K562 (cell line): ENCODE results near the gene SEMA3A. TPM values are rescaled to one million over a fixed set of nuclear protein-coding genes. Genes with fewer than 3 reads are reported as not detected.

ENCODE experiments used
- ATAC-seq: fragments of 200-7000 bp; cut with Tn5 transposase; 3 replicates; pipeline ENCODE4 v1.9.1; 2020; ENCODE audit warnings: moderate library complexity
- BruUV-seq: library from RNA; stranded (reverse); fragments of 400-500 nt; replicated peaks from 2 replicates; lab custom pipeline; 2021; lab: Mats Ljungman, UMichigan
- CTCF ChIA-PET: fragments of 300-600 bp; formaldehyde crosslinking; extraction: SDS; loops from one replicate; lab custom pipeline; 2021; ENCODE audit warnings: low intra/inter-chr PET ratio; lab: Yijun Ruan, JAX
- POLR2A ChIA-PET: fragments of 300-600, 350-650 bp; sonication (Branson Sonifier 250); formaldehyde crosslinking; extraction: SDS; loops from one replicate; lab custom pipeline; 2021; ENCODE audit warnings: antibody characterized with exemption, inconsistent platforms; lab: Yijun Ruan, JAX
- DNase-seq, 4 experiments: peaks; one replicate each; pipeline versions ENCODE4 v3.0.0 to v3.0.0-alpha.2; 2011 to 2018; ENCODE audit warnings: low spot score in 3 of 4, mixed read lengths in 3 of 4; ENCODE audit errors: extremely low read depth in 1 of 4
- FAIRE-seq: peaks from 2 replicates; lab custom pipeline; 2011; peaks lifted over from hg19 to GRCh38; lab: Jason Lieb, UNC
- H2AFZ ChIP-seq: 2 replicates; pipeline ENCODE4 v1.6.0; 2011; ENCODE audit warnings: low read depth, low read length, control low read depth, inconsistent platforms
- H3K27ac ChIP-seq: fragments of 200-600 bp; 3 replicates; pipeline ENCODE4 v1.8.0; 2011; ENCODE audit warnings: low read depth, mild to moderate bottlenecking, control low read depth, inconsistent platforms, low read length, moderate library complexity, mixed read lengths; ENCODE audit errors: extremely low read depth
- H3K27me3 ChIP-seq, 2 experiments: fragments of 300-600 bp in 1 of 2; 2 replicates in 1 of 2; 3 replicates in 1 of 2; pipeline versions ENCODE4 v1.6.0 to v1.8.0; 2011; ENCODE audit warnings: inconsistent platforms in 2 of 2, low read length in 2 of 2, mild to moderate bottlenecking in 1 of 2, mixed read lengths in 1 of 2, moderate library complexity in 1 of 2; ENCODE audit not compliant: control insufficient read depth in 2 of 2, insufficient read depth in 2 of 2
- H3K36me3 ChIP-seq: fragments of 300-600 bp; 3 replicates; pipeline ENCODE4 v1.8.0; 2011; ENCODE audit warnings: mild to moderate bottlenecking, low read length, inconsistent platforms; ENCODE audit not compliant: control insufficient read depth, insufficient read depth
- H3K4me1 ChIP-seq, 2 experiments: fragments of 200-600 bp in 1 of 2; replicated peaks in 1 of 2; 2 replicates in 1 of 2; 3 replicates in 1 of 2; pipeline versions ENCODE4 v1.5.1 to v1.8.0; 2011; ENCODE audit warnings: inconsistent platforms in 2 of 2, low read length in 2 of 2, mild to moderate bottlenecking in 1 of 2, mixed read lengths in 1 of 2, moderate library complexity in 1 of 2; ENCODE audit not compliant: control insufficient read depth in 2 of 2, insufficient read depth in 2 of 2
- H3K4me2 ChIP-seq: 2 replicates; pipeline ENCODE4 v1.6.1; 2011; ENCODE audit warnings: low read length, control low read depth, inconsistent platforms, mixed read lengths; ENCODE audit not compliant: insufficient read depth
- H3K4me3 ChIP-seq: fragments of 200-600 bp; sonication (generic), shearing (Covaris generic); 2 replicates; pipeline ENCODE4 v1.5.1; 2016; ENCODE audit warnings: control low read depth, inconsistent platforms
- H3K79me2 ChIP-seq: fragments of 200-600 bp; 3 replicates; pipeline ENCODE4 v1.8.0; 2011; ENCODE audit warnings: low read length, inconsistent platforms; ENCODE audit not compliant: control insufficient read depth, insufficient read depth
- H3K9ac ChIP-seq, 2 experiments: 2 replicates each; pipeline versions ENCODE4 v1.6.0 to v1.6.1; 2011; ENCODE audit warnings: low read depth in 2 of 2, low read length in 2 of 2, control low read depth in 1 of 2, inconsistent platforms in 1 of 2, mild to moderate bottlenecking in 1 of 2, mixed read lengths in 1 of 2; ENCODE audit not compliant: insufficient read depth in 1 of 2
- H3K9me1 ChIP-seq: one replicate; pipeline ENCODE4 v1.6.0; 2011; ENCODE audit warnings: inconsistent platforms, mild to moderate bottlenecking, low read length, moderate library complexity; ENCODE audit not compliant: control insufficient read depth, insufficient read depth
- H3K9me3 ChIP-seq: replicated peaks from 2 replicates; pipeline ENCODE4 v1.5.1; 2011; ENCODE audit warnings: low read depth, low read length, inconsistent platforms; ENCODE audit not compliant: control insufficient read depth, insufficient read depth
- H4K20me1 ChIP-seq: replicated peaks from 2 replicates; pipeline ENCODE4 v1.6.1; 2011; ENCODE audit warnings: low read length, inconsistent platforms, mixed read lengths; ENCODE audit not compliant: control insufficient read depth, insufficient read depth
- ARHGAP35 ChIP-seq: fragments of 450-650 bp; IDR thresholded peaks from 2 replicates; pipeline ENCODE4 v1.6.1; 2018; ENCODE audit not compliant: partially characterized antibody
- ATF7 ChIP-seq: fragments of 450-650 bp; IDR thresholded peaks from 2 replicates; pipeline ENCODE4 v1.7.1; 2014; ENCODE audit warnings: mild to moderate bottlenecking, moderate library complexity
- BRF1 ChIP-seq: IDR thresholded peaks from 3 replicates; pipeline ENCODE4 v1.6.1; 2011; ENCODE audit warnings: borderline replicate concordance, mild to moderate bottlenecking; ENCODE audit not compliant: insufficient read length; ENCODE audit errors: extremely low read depth
- CCNT2 ChIP-seq: IDR thresholded peaks from 2 replicates; pipeline ENCODE4 v1.6.1; 2011; ENCODE audit warnings: borderline replicate concordance, low read depth, mild to moderate bottlenecking, moderate library complexity, mixed read lengths, low read length; ENCODE audit not compliant: insufficient read length; ENCODE audit errors: extremely low read depth
- NR2C1 ChIP-seq, 2 experiments: fragments of 450-650 bp; IDR thresholded peaks; 2 replicates each; pipeline ENCODE4 v1.6.1; 2017; ENCODE audit warnings: mild to moderate bottlenecking in 2 of 2, antibody characterized with exemption in 1 of 2, inconsistent platforms in 1 of 2, missing compliant biosample characterization in 1 of 2, missing genetic modification characterization in 1 of 2
- NR2F6 ChIP-seq: fragments of 450-650 bp; formaldehyde crosslinking; IDR thresholded peaks from 2 replicates; pipeline ENCODE4 v1.4.0; 2020; ENCODE audit warnings: mild to moderate bottlenecking
- PRMT5 ChIP-seq: sonication (generic); formaldehyde crosslinking; IDR thresholded peaks from 2 replicates; pipeline ENCODE4 v1.5.0; 2020; ENCODE audit warnings: missing genetic modification reagents
- SNIP1 ChIP-seq: fragments of 450-650 bp; IDR thresholded peaks from 2 replicates; pipeline ENCODE4 v1.7.1; 2017; ENCODE audit warnings: low read depth, mild to moderate bottlenecking
- SUPT5H ChIP-seq: fragments of 450-650 bp; IDR thresholded peaks from 2 replicates; pipeline ENCODE4 v1.6.1; 2016
- ZNF584 ChIP-seq: fragments of 200-800 bp; sonication (Bioruptor generic); IDR thresholded peaks from 2 replicates; pipeline ENCODE4 v1.6.1; 2016; ENCODE audit warnings: low read depth, mild to moderate bottlenecking, missing genetic modification characterization, missing compliant biosample characterization
- ZNF75A ChIP-seq: fragments of 450-650 bp; formaldehyde crosslinking; IDR thresholded peaks from 2 replicates; pipeline ENCODE4 v1.4.0; 2020; ENCODE audit warnings: mild to moderate bottlenecking
- ZNF76 ChIP-seq: fragments of 250-450 bp; sonication (Bioruptor Pico); IDR thresholded peaks from 2 replicates; pipeline ENCODE4 v1.4.0; 2020; ENCODE audit warnings: mild to moderate bottlenecking, moderate library complexity, borderline replicate concordance
- ZNF785 ChIP-seq: fragments of 250-450 bp; sonication (Bioruptor Pico); IDR thresholded peaks from 2 replicates; pipeline ENCODE4 v1.4.0; 2020; ENCODE audit warnings: mild to moderate bottlenecking
- WGBS: fragments of 100-300 bp; shearing (Covaris generic); methylation state at CpG from one replicate; pipeline ENCODE4 v1.1.6; 2016; ENCODE audit warnings: low coverage, mixed read lengths; ENCODE audit not compliant: insufficient coverage; ENCODE audit errors: missing lambda C conversion rate; 5-methylcytosine and 5-hydroxymethylcytosine counted together
- in situ Hi-C: fragments of 300-500 bp; cut with MboI; formaldehyde crosslinking; loops from 4 replicates; pipeline ENCODE4 v1.15.0; 2018; ENCODE audit warnings: inconsistent platforms, mixed read lengths
- intact Hi-C: fragments of 100-400 bp; cut with micrococcal nuclease; formaldehyde crosslinking; loops from 2 replicates; pipeline ENCODE4 v1.14.2; 2022
- polyA plus RNA-seq, 8 experiments: library from polyadenylated mRNA; depleted of rRNA in 4 of 8; stranded (reverse) in 5 of 8; unstranded in 3 of 8; fragments of >200 nt; fragmentation: Nextera tagmentation in 2 of 8; fragmentation: Illumina TruSeq in 1 of 8; extraction: Ambion mirVana in 2 of 8; extraction: Trizol in 1 of 8; gene quantifications; 2 replicates each; pipeline versions ENCODE4 v1.2.1 to v1.2.3, GENCODE V29; 2011 to 2014; ENCODE audit warnings: inconsistent platforms in 1 of 8, missing spikeins in 1 of 8
- total RNA-seq, 7 experiments: library from RNA; depleted of rRNA in 6 of 7; stranded (reverse); fragments of >200 nt in 6 of 7; fragmentation: Illumina TruSeq in 2 of 7; extraction: Trizol in 2 of 7; gene quantifications; 2 replicates each; pipeline versions ENCODE4 v1.2.1 to v1.2.3, GENCODE V29; 2011 to 2021; ENCODE audit warnings: low replicate concordance in 1 of 7
- TF ChIP-seq, protein P1 (sequence below): fragments of 450-650 bp; formaldehyde crosslinking; IDR thresholded peaks from 2 replicates; pipeline ENCODE4 v1.4.0; 2020; ENCODE audit warnings: mild to moderate bottlenecking, moderate library complexity
- TF ChIP-seq, protein P2 (sequence below), 2 experiments: fragments of 450-650 bp; IDR thresholded peaks; 2 replicates each; pipeline ENCODE4 v1.6.1; 2018; ENCODE audit warnings: mild to moderate bottlenecking in 2 of 2, low read depth in 1 of 2; ENCODE audit not compliant: partially characterized antibody in 2 of 2

SEMA3A gene
- total and polyA plus RNA-seq, 9 of the 15 experiments (the other 6 are each of a cell fraction or from before 2014, with no cell fraction given), result 0.36 to 3.0 (median 1.1) TPM

DNA sequence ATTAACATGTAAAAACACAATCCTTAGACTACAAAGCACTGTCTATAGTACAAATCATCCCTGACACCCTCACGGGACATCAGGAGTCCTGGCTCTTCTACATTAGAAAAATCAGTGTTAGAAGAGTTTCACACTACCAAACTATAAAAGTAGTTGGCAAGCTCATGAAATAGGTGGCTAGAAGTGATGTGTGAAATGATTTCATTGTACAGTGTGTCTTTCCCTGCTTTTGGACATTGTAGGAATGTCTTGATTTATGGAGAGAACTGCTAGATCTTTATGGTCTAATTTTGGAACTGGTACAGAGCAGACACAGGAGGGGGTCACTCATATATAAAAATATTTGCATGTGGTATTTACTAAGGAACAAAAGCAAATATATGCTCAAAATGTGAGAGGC, 33.2 kb downstream of the SEMA3A start:
- Histone ChIP-seq H3K4me1 (no peaks in the 10 kb centered on the region), H3K4me3 (no peak overlapping the region), H3K27me3 (no peaks in the 10 kb centered on the region), H3K9ac (no peak overlapping the region), H3K4me2 (no peak overlapping the region), H3K36me3 (no peaks in the 10 kb centered on the region), H3K79me2 (no peaks in the 10 kb centered on the region), H4K20me1 (no peaks in the 10 kb centered on the region), H3K9me3 (no peaks in the 10 kb centered on the region; the same call in 1 of the 2 replicates), H2AFZ (no peak overlapping the region), H3K27ac (no peak overlapping the region), H3K9me1 (no peaks in the 10 kb centered on the region)
- FAIRE-seq, result no peak
- ATAC-seq, result no peak
- ChIA-PET CTCF (no interaction called here), POLR2A (no interaction called here)
- intact Hi-C loops, result no loop called here
- 0% methylated on average over 1 of the region's 1 CpG for WGBS
- TF ChIP-seq, protein P1, sequence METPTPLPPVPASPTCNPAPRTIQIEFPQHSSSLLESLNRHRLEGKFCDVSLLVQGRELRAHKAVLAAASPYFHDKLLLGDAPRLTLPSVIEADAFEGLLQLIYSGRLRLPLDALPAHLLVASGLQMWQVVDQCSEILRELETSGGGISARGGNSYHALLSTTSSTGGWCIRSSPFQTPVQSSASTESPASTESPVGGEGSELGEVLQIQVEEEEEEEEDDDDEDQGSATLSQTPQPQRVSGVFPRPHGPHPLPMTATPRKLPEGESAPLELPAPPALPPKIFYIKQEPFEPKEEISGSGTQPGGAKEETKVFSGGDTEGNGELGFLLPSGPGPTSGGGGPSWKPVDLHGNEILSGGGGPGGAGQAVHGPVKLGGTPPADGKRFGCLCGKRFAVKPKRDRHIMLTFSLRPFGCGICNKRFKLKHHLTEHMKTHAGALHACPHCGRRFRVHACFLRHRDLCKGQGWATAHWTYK (CRISPR knock-in tag), result no peak
- TF ChIP-seq NR2C1 (IDR thresholded peaks at IDR 0.05) (no peak), NR2C1 (tag; IDR thresholded peaks at IDR 0.05) (no peak), CCNT2 (no peak), PRMT5 (CRISPR knock-in tag) (no peak), ATF7 (no peak), ZNF76 (no peak), BRF1 (no peak), NR2F6 (CRISPR knock-in tag) (no peak), SUPT5H (no peak), ZNF785 (CRISPR knock-in tag) (no peak), ZNF75A (CRISPR knock-in tag) (no peak), ARHGAP35 (no peak), SNIP1 (no peak), ZNF584 (no peak)
- TF ChIP-seq, protein P2, sequence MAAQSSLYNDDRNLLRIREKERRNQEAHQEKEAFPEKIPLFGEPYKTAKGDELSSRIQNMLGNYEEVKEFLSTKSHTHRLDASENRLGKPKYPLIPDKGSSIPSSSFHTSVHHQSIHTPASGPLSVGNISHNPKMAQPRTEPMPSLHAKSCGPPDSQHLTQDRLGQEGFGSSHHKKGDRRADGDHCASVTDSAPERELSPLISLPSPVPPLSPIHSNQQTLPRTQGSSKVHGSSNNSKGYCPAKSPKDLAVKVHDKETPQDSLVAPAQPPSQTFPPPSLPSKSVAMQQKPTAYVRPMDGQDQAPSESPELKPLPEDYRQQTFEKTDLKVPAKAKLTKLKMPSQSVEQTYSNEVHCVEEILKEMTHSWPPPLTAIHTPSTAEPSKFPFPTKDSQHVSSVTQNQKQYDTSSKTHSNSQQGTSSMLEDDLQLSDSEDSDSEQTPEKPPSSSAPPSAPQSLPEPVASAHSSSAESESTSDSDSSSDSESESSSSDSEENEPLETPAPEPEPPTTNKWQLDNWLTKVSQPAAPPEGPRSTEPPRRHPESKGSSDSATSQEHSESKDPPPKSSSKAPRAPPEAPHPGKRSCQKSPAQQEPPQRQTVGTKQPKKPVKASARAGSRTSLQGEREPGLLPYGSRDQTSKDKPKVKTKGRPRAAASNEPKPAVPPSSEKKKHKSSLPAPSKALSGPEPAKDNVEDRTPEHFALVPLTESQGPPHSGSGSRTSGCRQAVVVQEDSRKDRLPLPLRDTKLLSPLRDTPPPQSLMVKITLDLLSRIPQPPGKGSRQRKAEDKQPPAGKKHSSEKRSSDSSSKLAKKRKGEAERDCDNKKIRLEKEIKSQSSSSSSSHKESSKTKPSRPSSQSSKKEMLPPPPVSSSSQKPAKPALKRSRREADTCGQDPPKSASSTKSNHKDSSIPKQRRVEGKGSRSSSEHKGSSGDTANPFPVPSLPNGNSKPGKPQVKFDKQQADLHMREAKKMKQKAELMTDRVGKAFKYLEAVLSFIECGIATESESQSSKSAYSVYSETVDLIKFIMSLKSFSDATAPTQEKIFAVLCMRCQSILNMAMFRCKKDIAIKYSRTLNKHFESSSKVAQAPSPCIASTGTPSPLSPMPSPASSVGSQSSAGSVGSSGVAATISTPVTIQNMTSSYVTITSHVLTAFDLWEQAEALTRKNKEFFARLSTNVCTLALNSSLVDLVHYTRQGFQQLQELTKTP (IDR thresholded peaks at IDR 0.05; ENCODE audit: low read depth in 1 of 2, partially characterized antibody in 2 of 2), result no peak
- no TSS peak for BruUV-seq
- no peak for DNase-seq
- in situ Hi-C loops, result no loop called here
